ENCODE data around the gene PEPD. TPM values are rescaled to one million over a fixed set of nuclear protein-coding genes. Genes with fewer than 3 reads are reported as not detected.

PEPD gene
- total and polyA plus RNA-seq, 3 experiments from 2014 or later = 47.9 to 109 (median 49.0) TPM

DNA sequence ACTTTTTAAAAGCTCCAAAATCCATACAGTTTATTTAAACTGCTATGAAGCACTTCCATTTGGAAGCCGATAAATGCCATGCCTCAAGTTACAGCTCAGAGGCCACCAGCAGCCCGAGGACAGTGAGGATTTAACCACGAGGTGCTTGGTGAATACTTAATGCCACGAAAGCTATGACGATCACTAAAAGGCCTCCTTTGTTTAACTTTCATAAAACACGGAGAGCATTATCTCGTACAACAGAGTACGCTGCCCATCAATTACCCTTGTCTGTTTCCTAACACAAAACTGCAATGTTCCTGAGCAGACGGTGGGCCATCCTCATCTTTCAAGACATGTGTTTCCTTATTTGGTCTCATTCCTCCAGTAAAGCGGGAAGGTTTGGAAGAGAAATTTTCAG, 58.4 kb downstream of the PEPD start:
- POLR2A ChIA-PET = interaction anchor here (0.6 kb wide), 1 partner anchor 32 kb away, joined by 3 read pairs; no protein-coding TSS in a partner anchor
- DNase-seq = no peak
- Mint-ChIP-seq H3K36me3 (peaks cover 0 to 40% (median 10%) of the 10 kb centered on the region in 3 donors), H3K4me3 (no peak overlapping the region), H3K4me1 (no peaks in the 10 kb centered on the region), H3K27ac (no peak overlapping the region), H3K9me3 (no peaks in the 10 kb centered on the region), H3K27me3 (peaks cover 0 to 1% of the 10 kb centered on the region in 2 donors)
- no peak overlapping the region for H3K27ac ChIP-seq (ENCODE audit: low read depth, low read length)
- H3K4me1 ChIP-seq (ENCODE audit: insufficient read depth, low read length) = no peaks in the 10 kb centered on the region
- no peaks in the 10 kb centered on the region for H3K9me3 ChIP-seq (ENCODE audit: low read length)
- H3K4me3 ChIP-seq (ENCODE audit: low read length) = no peak overlapping the region
- no peaks in the 10 kb centered on the region for H3K27me3 ChIP-seq (ENCODE audit: insufficient read depth, low read length, poor library complexity, severe bottlenecking)
- H3K36me3 ChIP-seq (ENCODE audit: insufficient read depth, low read length) = no peaks in the 10 kb centered on the region
- CTCF ChIA-PET = no interaction called here

DNA sequence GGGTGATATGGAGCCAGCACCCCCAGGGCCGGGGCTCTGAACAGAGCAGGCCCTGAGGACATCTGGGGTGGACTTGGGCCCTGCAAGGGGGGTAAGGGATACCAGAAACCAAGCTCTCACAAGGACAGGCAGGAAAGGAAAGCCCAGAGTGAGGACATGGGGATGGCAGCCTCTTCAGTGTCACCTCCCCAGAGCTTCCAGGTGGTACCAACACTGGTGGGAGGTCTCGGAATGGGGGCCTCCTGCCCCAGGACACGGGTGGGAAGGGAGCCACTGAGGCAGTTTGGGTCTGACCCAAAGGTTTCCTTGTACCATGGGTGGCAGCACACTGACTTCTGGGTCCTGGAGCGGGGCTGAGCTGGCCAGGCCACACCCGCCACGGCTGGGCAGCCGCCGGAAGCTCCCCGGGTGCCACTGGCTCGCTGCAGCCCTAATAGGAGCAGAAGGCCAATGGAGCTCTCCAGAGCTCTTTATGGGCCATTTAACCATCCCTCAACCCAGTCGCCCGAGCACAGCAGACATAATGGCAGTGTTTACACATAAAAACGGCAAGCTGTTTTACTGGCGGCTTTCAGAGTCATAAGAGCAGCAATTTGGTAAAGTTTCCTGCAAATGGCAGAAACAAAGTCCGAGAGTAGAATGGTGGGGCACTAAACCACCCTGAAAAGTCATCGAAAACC, 59.3 kb downstream of the PEPD start:
- no peak overlapping the region for H3K27ac ChIP-seq (ENCODE audit: low read depth, low read length)
- no peaks in the 10 kb centered on the region for H3K9me3 Mint-ChIP-seq
- H3K4me3 ChIP-seq (ENCODE audit: low read length) = no peak overlapping the region
- H3K4me1 ChIP-seq (ENCODE audit: insufficient read depth, low read length) = no peaks in the 10 kb centered on the region
- H3K9me3 ChIP-seq (ENCODE audit: low read length) = no peaks in the 10 kb centered on the region
- H3K4me3 Mint-ChIP-seq = no peak overlapping the region
- no peak overlapping the region for H3K27ac Mint-ChIP-seq
- POLR2A ChIA-PET = interaction anchor here (0.6 kb wide), 1 partner anchor 33 kb away, joined by 3 read pairs; no protein-coding TSS in a partner anchor
- peaks cover 0 to 38% (median 7%) of the 10 kb centered on the region in 3 donors for H3K36me3 Mint-ChIP-seq
- no peaks in the 10 kb centered on the region for H3K27me3 ChIP-seq (ENCODE audit: insufficient read depth, low read length, poor library complexity, severe bottlenecking)
- DNase-seq = no peak
- H3K4me1 Mint-ChIP-seq = no peaks in the 10 kb centered on the region
- H3K27me3 Mint-ChIP-seq = peaks cover 0 to 1% of the 10 kb centered on the region in 2 donors
- CTCF ChIA-PET = interaction anchor here (0.8 kb wide), 1 partner anchor 11 kb away, joined by 3 read pairs; no protein-coding TSS in a partner anchor
- no peaks in the 10 kb centered on the region for H3K36me3 ChIP-seq (ENCODE audit: insufficient read depth, low read length)

DNA sequence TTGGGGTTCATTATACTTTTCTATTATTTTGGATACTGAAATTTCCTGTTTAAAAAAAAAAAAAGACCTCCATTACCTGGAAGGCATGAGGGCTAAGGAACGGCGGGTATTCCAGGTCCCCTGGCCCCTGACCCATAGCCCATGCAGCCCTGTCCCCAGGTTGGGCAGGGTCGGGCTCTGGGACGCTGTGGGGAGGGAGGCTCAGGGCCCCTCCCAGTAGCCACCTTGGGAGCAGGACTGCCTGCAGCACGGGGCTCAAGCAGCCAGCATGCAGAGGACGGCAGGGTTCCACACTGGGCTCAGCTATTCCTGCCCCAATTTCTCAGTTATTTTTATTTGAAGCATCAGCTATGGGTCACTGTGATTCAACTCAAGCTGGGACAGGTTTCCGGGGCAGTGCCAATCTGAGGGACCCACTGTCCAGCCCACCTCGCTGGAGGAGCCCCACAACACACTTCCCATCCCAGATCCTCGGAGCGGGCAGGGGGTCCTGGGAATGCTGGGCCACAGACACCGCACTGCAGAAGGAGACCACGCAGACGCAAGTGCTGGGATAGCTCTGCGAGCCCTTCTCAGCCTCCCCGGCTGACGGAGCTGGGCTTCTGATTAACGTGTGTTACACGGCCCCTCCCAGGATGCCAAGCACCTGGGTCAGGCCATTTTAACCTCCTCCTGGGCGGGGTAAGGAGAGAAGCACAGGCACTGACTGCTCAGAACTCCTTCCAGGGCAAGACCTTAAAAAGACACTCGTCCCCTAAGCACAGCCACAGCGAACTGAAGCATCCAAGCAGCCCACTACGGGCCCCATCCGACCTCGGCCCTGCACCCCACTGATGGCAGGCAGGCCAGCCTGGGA, 60.1 kb downstream of the PEPD start:
- H3K36me3 Mint-ChIP-seq = peaks cover 0 to 38% (median 7%) of the 10 kb centered on the region in 3 donors
- Histone ChIP-seq H3K4me1 (ENCODE audit: insufficient read depth, low read length) (no peaks in the 10 kb centered on the region), H3K27ac (ENCODE audit: low read depth, low read length) (no peak overlapping the region), H3K27me3 (ENCODE audit: insufficient read depth, low read length, poor library complexity, severe bottlenecking) (no peaks in the 10 kb centered on the region), H3K4me3 (ENCODE audit: low read length) (no peak overlapping the region), H3K36me3 (ENCODE audit: insufficient read depth, low read length) (no peaks in the 10 kb centered on the region), H3K9me3 (ENCODE audit: low read length) (no peaks in the 10 kb centered on the region)
- no peak overlapping the region for H3K27ac Mint-ChIP-seq
- CTCF ChIA-PET = no interaction called here
- DNase-seq = no peak
- H3K9me3 Mint-ChIP-seq = no peaks in the 10 kb centered on the region
- peaks cover 0 to 1% of the 10 kb centered on the region in 2 donors for H3K27me3 Mint-ChIP-seq
- H3K4me3 Mint-ChIP-seq = no peak overlapping the region
- POLR2A ChIA-PET = no interaction called here
- no peaks in the 10 kb centered on the region for H3K4me1 Mint-ChIP-seq

DNA sequence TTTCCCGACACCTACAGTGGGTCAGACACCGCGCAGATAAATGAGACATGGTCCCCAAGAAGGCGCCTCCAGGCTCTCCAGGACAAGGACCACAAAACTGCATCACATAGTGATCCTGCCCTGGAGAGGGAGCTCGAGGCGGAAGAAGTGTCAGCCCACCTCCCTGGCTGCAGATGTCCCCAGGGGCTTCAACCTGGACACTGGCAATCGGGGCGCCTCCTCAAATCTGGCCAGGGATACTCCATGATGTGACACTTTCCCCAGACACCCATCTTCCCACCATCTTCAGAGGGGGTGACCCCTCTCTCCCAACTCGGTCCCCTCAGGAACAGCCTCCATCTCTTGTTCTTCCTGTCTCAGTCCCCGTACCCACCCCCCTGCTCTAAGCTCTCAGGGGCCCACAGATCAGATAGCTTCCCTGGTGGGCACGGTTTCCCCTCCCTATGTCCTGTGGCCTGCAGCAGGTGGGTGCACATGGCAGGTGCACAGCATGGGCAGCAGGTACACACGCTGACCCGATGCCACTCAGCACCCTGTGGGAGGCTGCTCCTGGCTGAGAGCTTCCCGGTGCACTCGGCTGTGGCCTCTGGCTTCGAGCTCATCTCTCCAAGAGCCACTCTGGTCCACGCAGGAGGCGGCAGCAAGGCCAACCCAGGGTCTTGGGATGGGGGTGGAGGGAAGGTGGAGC, 61.2 kb downstream of the PEPD start:
- Mint-ChIP-seq H3K27me3 (no peaks in the 10 kb centered on the region), H3K9me3 (no peaks in the 10 kb centered on the region), H3K4me1 (no peaks in the 10 kb centered on the region), H3K36me3 (peaks cover 0 to 35% (median 7%) of the 10 kb centered on the region in 3 donors), H3K4me3 (no peak overlapping the region), H3K27ac (peak overlapping the region in 1 of 8 donors; percentile 58)
- H3K4me1 ChIP-seq (ENCODE audit: insufficient read depth, low read length) = no peaks in the 10 kb centered on the region
- no peaks in the 10 kb centered on the region for H3K36me3 ChIP-seq (ENCODE audit: insufficient read depth, low read length)
- H3K27me3 ChIP-seq (ENCODE audit: insufficient read depth, low read length, poor library complexity, severe bottlenecking) = no peaks in the 10 kb centered on the region
- H3K9me3 ChIP-seq (ENCODE audit: low read length) = no peaks in the 10 kb centered on the region
- POLR2A ChIA-PET = no interaction called here
- H3K27ac ChIP-seq (ENCODE audit: low read depth, low read length) = no peak overlapping the region
- no peak overlapping the region for H3K4me3 ChIP-seq (ENCODE audit: low read length)
- CTCF ChIA-PET = no interaction called here
- no peak for DNase-seq

DNA sequence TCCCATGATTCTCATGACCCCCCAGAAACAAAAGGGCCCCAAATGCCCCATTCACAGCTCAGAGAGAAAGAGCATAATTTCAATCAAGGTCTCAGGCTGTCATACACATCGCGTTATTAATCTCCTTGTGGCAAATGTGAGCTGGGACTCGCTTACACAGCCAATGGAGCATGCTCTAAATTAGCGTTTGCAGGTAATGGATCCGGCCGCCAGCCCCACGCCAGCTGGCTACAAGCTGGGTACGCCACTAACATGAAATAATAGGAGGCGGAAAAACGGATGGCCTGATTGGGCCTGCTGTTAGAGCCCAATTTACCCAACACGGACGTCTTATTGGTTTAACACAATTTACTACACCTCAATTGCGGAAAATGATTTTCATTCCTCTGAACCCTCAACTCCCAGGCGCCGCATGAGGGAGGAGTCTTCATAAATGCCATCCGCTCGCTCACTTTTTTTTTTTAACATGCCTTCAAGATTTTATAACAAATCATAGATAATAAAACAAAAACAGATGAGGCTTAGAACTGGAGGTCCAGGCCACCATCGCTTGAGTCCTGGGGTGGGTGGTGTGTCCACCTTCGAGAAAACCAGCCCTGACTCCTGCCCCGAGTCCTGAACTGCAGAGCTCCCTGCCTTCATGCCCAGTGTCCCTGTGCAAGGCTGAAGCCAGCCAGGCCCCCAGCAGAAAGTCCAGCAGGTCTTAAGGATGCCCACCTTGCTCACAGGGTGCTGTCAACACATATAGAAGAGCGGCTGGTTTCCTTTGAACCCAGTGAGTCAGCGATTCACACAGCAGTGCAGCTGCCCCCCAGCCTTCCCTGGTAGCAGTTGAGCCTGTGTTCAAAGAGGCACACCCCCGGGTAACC, 62.1 kb downstream of the PEPD start:
- no peaks in the 10 kb centered on the region for H3K9me3 ChIP-seq (ENCODE audit: low read length)
- no peaks in the 10 kb centered on the region for H3K27me3 ChIP-seq (ENCODE audit: insufficient read depth, low read length, poor library complexity, severe bottlenecking)
- CTCF ChIA-PET = no interaction called here
- no peak overlapping the region for H3K4me3 ChIP-seq (ENCODE audit: low read length)
- no peak overlapping the region for H3K4me3 Mint-ChIP-seq
- H3K4me1 ChIP-seq (ENCODE audit: insufficient read depth, low read length) = no peaks in the 10 kb centered on the region
- H3K36me3 Mint-ChIP-seq = peaks cover 0 to 32% (median 7%) of the 10 kb centered on the region in 3 donors
- no peaks in the 10 kb centered on the region for H3K4me1 Mint-ChIP-seq
- H3K36me3 ChIP-seq (ENCODE audit: insufficient read depth, low read length) = no peaks in the 10 kb centered on the region
- DNase-seq = no peak
- no peaks in the 10 kb centered on the region for H3K9me3 Mint-ChIP-seq
- no peak overlapping the region for H3K27ac ChIP-seq (ENCODE audit: low read depth, low read length)
- H3K27me3 Mint-ChIP-seq = no peaks in the 10 kb centered on the region
- POLR2A ChIA-PET = no interaction called here
- H3K27ac Mint-ChIP-seq = peak overlapping the region in 1 of 8 donors; percentile 58

DNA sequence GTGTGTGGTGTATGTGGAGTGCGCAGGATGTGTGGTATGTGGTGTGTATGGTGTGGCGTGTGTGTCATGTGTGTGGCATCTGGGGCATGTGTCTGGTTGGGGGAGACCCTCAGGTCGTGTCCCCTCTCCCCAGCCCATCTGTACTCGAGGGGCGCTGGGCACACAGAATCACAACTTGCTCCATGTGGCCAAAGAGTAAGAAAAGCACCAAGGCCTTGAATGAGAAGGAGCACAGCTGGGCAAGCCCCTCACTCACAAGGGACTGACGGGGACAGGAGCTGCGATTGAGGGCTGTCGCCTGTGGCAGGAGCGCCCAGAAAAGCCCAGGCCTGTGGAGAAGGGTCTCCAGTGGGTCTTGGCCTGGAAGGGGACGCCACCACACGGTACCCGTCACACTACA, 62.8 kb downstream of the PEPD start:
- Mint-ChIP-seq H3K4me1 (no peaks in the 10 kb centered on the region), H3K9me3 (no peaks in the 10 kb centered on the region), H3K27me3 (no peaks in the 10 kb centered on the region), H3K27ac (no peak overlapping the region), H3K4me3 (no peak overlapping the region), H3K36me3 (peaks cover 0 to 29% (median 7%) of the 10 kb centered on the region in 3 donors)
- no peaks in the 10 kb centered on the region for H3K36me3 ChIP-seq (ENCODE audit: insufficient read depth, low read length)
- no peaks in the 10 kb centered on the region for H3K4me1 ChIP-seq (ENCODE audit: insufficient read depth, low read length)
- ChIA-PET CTCF (no interaction called here), POLR2A (no interaction called here)
- no peak overlapping the region for H3K4me3 ChIP-seq (ENCODE audit: low read length)
- H3K27ac ChIP-seq (ENCODE audit: low read depth, low read length) = no peak overlapping the region
- no peaks in the 10 kb centered on the region for H3K9me3 ChIP-seq (ENCODE audit: low read length)
- no peaks in the 10 kb centered on the region for H3K27me3 ChIP-seq (ENCODE audit: insufficient read depth, low read length, poor library complexity, severe bottlenecking)
- DNase-seq = no peak

DNA sequence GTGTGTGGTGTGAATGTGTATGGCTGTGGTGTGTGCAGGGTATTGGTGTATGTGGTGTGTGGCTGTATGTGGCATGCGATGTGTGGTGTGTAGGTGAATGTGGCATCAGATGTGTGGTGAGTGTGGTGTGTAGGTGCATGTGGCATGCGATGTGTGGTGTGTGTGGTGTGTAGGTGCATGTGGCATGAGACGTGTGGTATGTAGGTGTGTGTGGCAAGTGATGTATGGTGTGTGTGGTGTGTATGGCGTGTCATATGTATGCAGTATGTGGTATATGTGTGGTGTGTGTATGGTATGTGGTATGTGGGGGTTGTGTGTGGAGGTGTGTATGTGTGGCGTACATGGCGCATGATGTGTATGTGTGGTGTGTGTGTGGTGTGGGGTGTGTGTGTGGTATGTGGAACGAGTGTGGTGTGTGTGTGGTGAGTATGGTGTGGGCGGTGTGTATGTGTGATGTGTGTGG, 63.4 kb downstream of the PEPD start:
- peaks cover 0 to 23% (median 7%) of the 10 kb centered on the region in 3 donors for H3K36me3 Mint-ChIP-seq

More for the DNA sequence above, 63.4 kb downstream of the PEPD start:
- H3K27ac ChIP-seq (ENCODE audit: low read depth, low read length) = no peak overlapping the region
- H3K36me3 ChIP-seq (ENCODE audit: insufficient read depth, low read length) = no peaks in the 10 kb centered on the region
- H3K4me1 Mint-ChIP-seq = no peaks in the 10 kb centered on the region
- no peaks in the 10 kb centered on the region for H3K27me3 Mint-ChIP-seq
- H3K4me3 ChIP-seq (ENCODE audit: low read length) = no peak overlapping the region
- H3K27me3 ChIP-seq (ENCODE audit: insufficient read depth, low read length, poor library complexity, severe bottlenecking) = no peaks in the 10 kb centered on the region
- DNase-seq = no peak
- ChIA-PET POLR2A (no interaction called here), CTCF (no interaction called here)
- no peaks in the 10 kb centered on the region for H3K9me3 ChIP-seq (ENCODE audit: low read length)
- no peak overlapping the region for H3K27ac Mint-ChIP-seq
- no peaks in the 10 kb centered on the region for H3K4me1 ChIP-seq (ENCODE audit: insufficient read depth, low read length)
- H3K9me3 Mint-ChIP-seq = no peaks in the 10 kb centered on the region
- no peak overlapping the region for H3K4me3 Mint-ChIP-seq
